ENCODE measurements around the gene C17orf78.
"Not testable (repeated sequence)": the region's sequence is repeated elsewhere in the genome, so short reads cannot be mapped to it uniquely, and the experiment has no call there.

Gene C17orf78

GRCh38 chr17:37389160-37389559 is 13.4 kb downstream of the C17orf78 start:
- H3K4me3 ChIP-seq (ENCODE audit: low read length): no peak overlapping the region
- TF ChIP-seq CTCF (conservative IDR thresholded peaks at IDR 0.05; ENCODE audit: low read length): no peak
- no peak for DNase-seq (ENCODE audit: low read depth)

DNA sequence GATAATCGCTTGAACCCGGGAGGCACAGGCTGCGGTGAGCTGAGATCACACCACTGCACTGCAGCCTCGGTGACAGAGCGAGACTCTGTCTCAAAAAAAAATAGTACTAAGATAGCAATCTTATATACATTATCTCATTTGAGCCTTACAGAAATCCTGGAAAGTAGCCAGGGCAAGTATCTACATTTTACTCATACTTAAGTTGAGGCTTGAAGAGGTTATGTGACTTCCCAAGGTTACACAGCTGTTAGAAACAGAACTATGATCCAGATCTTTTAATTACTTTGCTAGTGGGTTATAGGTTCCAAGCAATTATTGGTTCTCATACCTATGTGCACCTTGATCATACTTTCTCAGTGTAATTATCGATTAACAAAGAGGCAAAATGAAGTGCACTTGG is 15.4 kb downstream of the C17orf78 start:
- no peak for TF ChIP-seq CTCF (conservative IDR thresholded peaks at IDR 0.05; ENCODE audit: low read length)
- H3K4me3 ChIP-seq (ENCODE audit: low read length): no peak overlapping the region
- DNase-seq (ENCODE audit: low read depth): no peak

GRCh38 chr17:37392024-37392590 is 16.3 kb downstream of the C17orf78 start:
- peak; percentile 71 for DNase-seq (ENCODE audit: low read depth)
- no peak for TF ChIP-seq CTCF (conservative IDR thresholded peaks at IDR 0.05; ENCODE audit: low read length)
- no peak overlapping the region for H3K4me3 ChIP-seq (ENCODE audit: low read length)

DNA sequence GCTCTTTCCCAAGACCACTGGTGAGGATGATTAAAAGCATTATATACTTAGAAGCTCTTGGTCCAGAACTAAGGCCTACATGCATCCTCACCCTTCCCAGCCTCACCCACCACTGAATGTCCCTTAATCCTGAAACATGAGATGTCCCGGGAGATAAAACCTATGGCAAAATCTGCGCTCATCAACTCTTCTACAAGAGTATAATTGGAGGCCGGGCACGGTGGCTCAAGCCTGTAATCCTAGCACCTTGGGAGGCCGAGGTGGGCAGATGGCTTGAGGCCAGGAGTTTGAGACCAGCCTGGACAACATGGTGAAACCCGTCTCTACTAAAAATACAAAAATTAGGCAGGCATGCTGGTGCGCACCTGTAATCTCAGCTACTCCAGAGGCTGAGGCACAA is 17.6 kb downstream of the C17orf78 start:
- TF ChIP-seq CTCF (conservative IDR thresholded peaks at IDR 0.05; ENCODE audit: low read length): no peak
- H3K4me3 ChIP-seq (ENCODE audit: low read length): no peak overlapping the region
- no peak for DNase-seq (ENCODE audit: low read depth)

- no peak for TF ChIP-seq CTCF (conservative IDR thresholded peaks at IDR 0.05; ENCODE audit: low read length)
- H3K4me3 ChIP-seq (ENCODE audit: low read length): no peak overlapping the region
- DNase-seq (ENCODE audit: low read depth): no peak
Observed at GRCh38 chr17:37399265-37399803, 23.5 kb downstream of the C17orf78 start.

- no peak for TF ChIP-seq CTCF (conservative IDR thresholded peaks at IDR 0.05; ENCODE audit: low read length)
- DNase-seq (ENCODE audit: low read depth): no peak
- H3K4me3 ChIP-seq (ENCODE audit: low read length): no peak overlapping the region
Observed at GRCh38 chr17:37400505-37400904, 24.7 kb downstream of the C17orf78 start.

DNA sequence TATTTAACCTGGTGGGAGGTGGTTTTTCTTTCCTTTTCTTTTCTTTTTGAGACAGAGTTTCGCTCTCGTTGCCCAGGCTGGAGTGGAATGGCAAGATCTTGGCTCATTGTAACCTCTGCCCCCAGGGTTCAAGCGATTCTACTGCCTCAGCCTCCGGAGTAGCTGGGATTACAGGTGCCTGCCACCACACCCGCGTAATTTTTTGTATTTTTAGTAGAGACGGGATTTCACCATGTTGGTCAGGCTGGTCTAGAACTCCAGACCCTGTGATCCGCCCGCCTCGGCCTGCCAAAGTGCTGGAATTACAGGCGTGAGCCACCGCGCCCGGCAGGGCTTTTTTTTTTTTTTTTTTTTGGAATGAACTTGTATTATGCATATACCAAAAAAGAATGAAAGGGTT is 29.7 kb downstream of the C17orf78 start:
- peak overlapping the region; percentile 86 for H3K4me3 ChIP-seq (ENCODE audit: low read length)
- DNase-seq (ENCODE audit: low read depth): not testable (repeated sequence)
